Endothelial cell of umbilical vein (primary cell): ENCODE results near the gene GALNT10. TPM values are rescaled to one million over a fixed set of nuclear protein-coding genes. Genes with fewer than 3 reads are reported as not detected.

Source experiments
- BruUV-seq: library from RNA; stranded (reverse); fragments of 400-500 nt; replicated peaks from 2 replicates; lab custom pipeline; 2021; lab: Mats Ljungman, UMichigan
- CTCF ChIA-PET: fragments of 300-600, 350-600 bp; sonication (Branson Sonifier 250); formaldehyde crosslinking; loops from one replicate; lab custom pipeline; 2021; ENCODE audit warnings: antibody characterized with exemption, inconsistent platforms; lab: Charles Lee
- POLR2A ChIA-PET: fragments of 300-600, 350-600 bp; sonication (Branson Sonifier 250); formaldehyde crosslinking; loops from one replicate; lab custom pipeline; 2021; ENCODE audit warnings: antibody characterized with exemption, inconsistent platforms; lab: Charles Lee
- DNase-seq: peaks from one replicate; pipeline ENCODE4 v3.0.0-alpha.2; 2011; ENCODE audit warnings: low read depth, low spot score
- FAIRE-seq: peaks from 2 replicates; lab custom pipeline; 2011; peaks lifted over from hg19 to GRCh38; lab: Jason Lieb, UNC
- H2AFZ ChIP-seq: 2 replicates; pipeline ENCODE4 v1.6.0; 2012; ENCODE audit warnings: low read depth, low read length, control low read depth, inconsistent platforms
- H3K27ac ChIP-seq: 2 replicates; pipeline ENCODE4 v1.5.1; 2011; ENCODE audit warnings: low read depth, mild to moderate bottlenecking, control low read depth, low read length, moderate library complexity; ENCODE audit not compliant: insufficient read depth
- H3K27me3 ChIP-seq, 2 experiments: 2 replicates each; pipeline versions ENCODE4 v1.6.0 to v1.6.1; 2011; ENCODE audit warnings: low read length in 2 of 2, mixed read lengths in 1 of 2; ENCODE audit not compliant: control insufficient read depth in 2 of 2, insufficient read depth in 2 of 2
- H3K36me3 ChIP-seq, 2 experiments: 2 replicates in 1 of 2; 3 replicates in 1 of 2; pipeline ENCODE4 v1.5.1; 2011; ENCODE audit warnings: low read length in 2 of 2, mild to moderate bottlenecking in 1 of 2, moderate library complexity in 1 of 2; ENCODE audit not compliant: control insufficient read depth in 2 of 2, insufficient read depth in 2 of 2; ENCODE audit errors: extremely low read depth in 1 of 2
- H3K4me1 ChIP-seq: 3 replicates; pipeline ENCODE4 v1.5.1; 2011; ENCODE audit warnings: mild to moderate bottlenecking, low read length; ENCODE audit not compliant: control insufficient read depth, insufficient read depth; ENCODE audit errors: extremely low read depth
- H3K4me2 ChIP-seq: 2 replicates; pipeline ENCODE4 v1.6.1; 2011; ENCODE audit warnings: low read length, control low read depth, mixed read lengths; ENCODE audit not compliant: insufficient read depth
- H3K4me3 ChIP-seq, 3 experiments: fragments of 200-600 bp in 1 of 3; sonication (generic), shearing (Covaris generic) in 1 of 3; replicated peaks in 1 of 3; 2 replicates each; pipeline ENCODE4 v1.5.1; 2011 to 2016; ENCODE audit warnings: control low read depth in 3 of 3, low read length in 3 of 3, mild to moderate bottlenecking in 2 of 3, inconsistent platforms in 1 of 3, low read depth in 1 of 3, moderate library complexity in 1 of 3; ENCODE audit not compliant: insufficient read depth in 1 of 3
- H3K79me2 ChIP-seq: 2 replicates; pipeline ENCODE4 v1.6.0; 2012; ENCODE audit warnings: low read length, inconsistent platforms; ENCODE audit not compliant: control insufficient read depth, insufficient read depth
- H3K9ac ChIP-seq: replicated peaks from 2 replicates; pipeline ENCODE3; 2011; ENCODE audit warnings: low read length, control low read depth; ENCODE audit not compliant: insufficient read depth; ENCODE audit errors: extremely low read depth
- H3K9me1 ChIP-seq: replicated peaks from 3 replicates; pipeline ENCODE4 v1.6.0; 2011; ENCODE audit warnings: mild to moderate bottlenecking, low read length; ENCODE audit not compliant: control insufficient read depth, insufficient read depth; ENCODE audit errors: extremely low read depth
- H3K9me3 ChIP-seq: replicated peaks from 2 replicates; pipeline ENCODE4 v1.5.1; 2012; ENCODE audit warnings: low read length, inconsistent platforms; ENCODE audit not compliant: control insufficient read depth, insufficient read depth
- H4K20me1 ChIP-seq: replicated peaks from 2 replicates; pipeline ENCODE3; 2011; ENCODE audit warnings: mild to moderate bottlenecking, low read length; ENCODE audit not compliant: control insufficient read depth, insufficient read depth; ENCODE audit errors: extremely low read depth
- EZH2 ChIP-seq: IDR thresholded peaks from 2 replicates; pipeline ENCODE4 v1.6.1; 2012; ENCODE audit warnings: borderline replicate concordance, low read depth, mild to moderate bottlenecking, moderate library complexity, low read length, inconsistent platforms; ENCODE audit not compliant: severe bottlenecking
- FOS ChIP-seq: IDR thresholded peaks from 2 replicates; pipeline ENCODE4 v1.6.1; 2011; ENCODE audit warnings: mild to moderate bottlenecking, low read length, moderate library complexity, borderline replicate concordance; ENCODE audit not compliant: insufficient read depth
- GATA2 ChIP-seq: IDR thresholded peaks from 2 replicates; pipeline ENCODE4 v1.7.0; 2011; ENCODE audit warnings: low read depth, mild to moderate bottlenecking, moderate library complexity, mixed read lengths, low read length; ENCODE audit not compliant: insufficient read length, insufficient read depth
- JUN ChIP-seq: IDR thresholded peaks from 2 replicates; pipeline ENCODE4 v1.6.1; 2011; ENCODE audit warnings: borderline replicate concordance, low read depth; ENCODE audit not compliant: insufficient read length, insufficient read depth
- MYC ChIP-seq: IDR thresholded peaks from one replicate; pipeline ENCODE4 v1.6.1; 2011; ENCODE audit warnings: mild to moderate bottlenecking, low read depth, low read length
- POLR2A ChIP-seq: IDR thresholded peaks from 2 replicates; pipeline ENCODE4 v1.6.1; 2012; ENCODE audit warnings: low read depth, mild to moderate bottlenecking, control low read depth, low read length
- POLR2AphosphoS5 ChIP-seq: IDR thresholded peaks from 2 replicates; pipeline ENCODE4 v1.6.1; 2012; ENCODE audit warnings: low read depth, mild to moderate bottlenecking, control low read depth, low read length, moderate library complexity; ENCODE audit not compliant: insufficient read depth
- dilution Hi-C: fragments of 300-500 bp; cut with MboI; formaldehyde crosslinking; loops from one replicate; pipeline ENCODE4 v1.15.0; 2019; ENCODE audit warnings: low sequenced_read_pairs; ENCODE audit not compliant: extremely low pct_ligation_motif_present
- intact Hi-C: fragments of 100-400 bp; cut with micrococcal nuclease; formaldehyde crosslinking; loops from one replicate; pipeline ENCODE4 v1.10.0; 2022
- polyA plus RNA-seq, 4 experiments: library from polyadenylated mRNA; depleted of rRNA in 3 of 4; stranded (reverse) in 3 of 4; unstranded in 1 of 4; fragments of >200 nt; gene quantifications; 2 replicates each; pipeline versions ENCODE4 v1.2.1 to v1.2.3, GENCODE V29; 2011 to 2012; ENCODE audit warnings: missing spikeins in 1 of 4
- total RNA-seq: library from RNA; stranded (reverse); gene quantifications from 2 replicates; pipeline ENCODE4 v1.2.3, GENCODE V29; 2021
- TF ChIP-seq, protein P1 (sequence below): IDR thresholded peaks from 2 replicates; pipeline ENCODE4 v1.6.1; 2011; ENCODE audit not compliant: insufficient read depth, insufficient read length
- TF ChIP-seq, protein P2 (sequence below), 2 donors: IDR thresholded peaks; 1 replicate in 1 of 2; 2 replicates in 1 of 2; pipeline ENCODE4 v1.5.1; 2011; ENCODE audit warnings: low read length in 2 of 2, mild to moderate bottlenecking in 2 of 2, moderate library complexity in 2 of 2, control low read depth in 1 of 2, inconsistent platforms in 1 of 2, low read depth in 1 of 2; ENCODE audit not compliant: insufficient read depth in 1 of 2; ENCODE audit errors: extremely low read depth in 1 of 2

GALNT10 gene
- total and polyA plus RNA-seq, 2 donors (not counting 3 experiments of a cell fraction or from before 2014, with no cell fraction given): 70.2 to 77.6 TPM

DNA sequence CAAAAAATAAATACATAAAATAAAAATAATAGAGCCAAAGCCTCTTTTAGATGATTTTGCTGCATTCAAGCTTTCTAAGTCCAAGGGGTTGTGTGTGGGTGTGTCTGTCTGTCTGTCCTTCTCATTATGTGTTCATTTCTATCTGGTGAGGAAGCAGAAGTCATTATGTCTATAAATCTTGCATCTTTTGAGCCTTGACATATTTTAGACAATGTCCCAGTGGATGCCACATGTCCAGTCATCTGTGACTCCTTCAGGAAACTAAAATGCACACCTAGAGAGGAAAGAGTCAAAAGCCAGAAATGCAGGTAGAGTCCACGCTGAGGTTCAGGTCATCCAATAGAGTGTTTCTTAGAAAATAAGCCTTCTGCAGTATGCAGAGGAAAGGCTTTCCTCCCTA is 80.9 kb downstream of the GALNT10 start:
- CTCF ChIA-PET: no interaction called here
- dilution Hi-C loops: no loop called here
- POLR2A ChIA-PET: no interaction called here
- H2AFZ ChIP-seq: no peak overlapping the region
- TF ChIP-seq, protein P1, sequence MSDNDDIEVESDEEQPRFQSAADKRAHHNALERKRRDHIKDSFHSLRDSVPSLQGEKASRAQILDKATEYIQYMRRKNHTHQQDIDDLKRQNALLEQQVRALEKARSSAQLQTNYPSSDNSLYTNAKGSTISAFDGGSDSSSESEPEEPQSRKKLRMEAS: no peak
- TF ChIP-seq JUN (no peak), MYC (no peak), FOS (no peak), EZH2 (no peak), POLR2A (no peak), POLR2AphosphoS5 (no peak), GATA2 (no peak)
- TF ChIP-seq, protein P2, sequence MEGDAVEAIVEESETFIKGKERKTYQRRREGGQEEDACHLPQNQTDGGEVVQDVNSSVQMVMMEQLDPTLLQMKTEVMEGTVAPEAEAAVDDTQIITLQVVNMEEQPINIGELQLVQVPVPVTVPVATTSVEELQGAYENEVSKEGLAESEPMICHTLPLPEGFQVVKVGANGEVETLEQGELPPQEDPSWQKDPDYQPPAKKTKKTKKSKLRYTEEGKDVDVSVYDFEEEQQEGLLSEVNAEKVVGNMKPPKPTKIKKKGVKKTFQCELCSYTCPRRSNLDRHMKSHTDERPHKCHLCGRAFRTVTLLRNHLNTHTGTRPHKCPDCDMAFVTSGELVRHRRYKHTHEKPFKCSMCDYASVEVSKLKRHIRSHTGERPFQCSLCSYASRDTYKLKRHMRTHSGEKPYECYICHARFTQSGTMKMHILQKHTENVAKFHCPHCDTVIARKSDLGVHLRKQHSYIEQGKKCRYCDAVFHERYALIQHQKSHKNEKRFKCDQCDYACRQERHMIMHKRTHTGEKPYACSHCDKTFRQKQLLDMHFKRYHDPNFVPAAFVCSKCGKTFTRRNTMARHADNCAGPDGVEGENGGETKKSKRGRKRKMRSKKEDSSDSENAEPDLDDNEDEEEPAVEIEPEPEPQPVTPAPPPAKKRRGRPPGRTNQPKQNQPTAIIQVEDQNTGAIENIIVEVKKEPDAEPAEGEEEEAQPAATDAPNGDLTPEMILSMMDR (IDR thresholded peaks at IDR 0.05; ENCODE audit: extremely low read depth in 1 of 2, insufficient read depth in 1 of 2, low read depth in 1 of 2, low read length in 2 of 2): no peak
- H4K20me1 ChIP-seq: no peaks in the 10 kb centered on the region
- FAIRE-seq: no peak
- intact Hi-C loops: no loop called here
- no peak for DNase-seq
- H3K79me2 ChIP-seq: no peaks in the 10 kb centered on the region
- H3K4me2 ChIP-seq: no peak overlapping the region
- no TSS peak for BruUV-seq
- H3K9me3 ChIP-seq: no peaks in the 10 kb centered on the region
- H3K4me3 ChIP-seq: no peak overlapping the region
- H3K27me3 ChIP-seq: no peaks in the 10 kb centered on the region
- H3K9me1 ChIP-seq: no peaks in the 10 kb centered on the region
- no peaks in the 10 kb centered on the region for H3K36me3 ChIP-seq
- no peak overlapping the region for H3K27ac ChIP-seq
- no peak overlapping the region for H3K9ac ChIP-seq
- H3K4me1 ChIP-seq: peaks cover 10% of the 10 kb centered on the region
